CD14-positive monocyte (primary cell): Measurements from ENCODE around the gene KCNH5. TPM values are rescaled to one million over a fixed set of nuclear protein-coding genes. Genes with fewer than 3 reads are reported as not detected.

Experiments
- DNase-seq, 3 donors: peaks; one replicate each; pipeline ENCODE4 v3.0.0-alpha.2; 2011 to 2022
- H2AFZ ChIP-seq: 2 replicates; pipeline ENCODE4 v1.6.0; 2012; ENCODE audit warnings: mild to moderate bottlenecking, low read depth, low read length, inconsistent platforms; ENCODE audit not compliant: insufficient read depth, poor library complexity, severe bottlenecking
- H3K27ac ChIP-seq, 2 donors: 1 replicate in 1 of 2; 2 replicates in 1 of 2; pipeline ENCODE4 v1.5.1; 2012 to 2013; ENCODE audit warnings: low read length in 2 of 2, control low read depth in 1 of 2, inconsistent platforms in 1 of 2, low read depth in 1 of 2, mild to moderate bottlenecking in 1 of 2
- H3K27me3 ChIP-seq, 2 donors: one replicate each; pipeline versions ENCODE4 v1.6.0 to v1.6.1; 2011 to 2013; ENCODE audit warnings: low read length in 2 of 2; ENCODE audit not compliant: control insufficient read depth in 2 of 2, insufficient read depth in 2 of 2
- H3K36me3 ChIP-seq, 2 donors: replicated peaks in 1 of 2; 1 replicate in 1 of 2; 2 replicates in 1 of 2; pipeline versions ENCODE4 v1.5.1 to v1.6.1; 2012 to 2013; ENCODE audit warnings: low read length in 2 of 2, control low read depth in 1 of 2, inconsistent platforms in 1 of 2, mild to moderate bottlenecking in 1 of 2; ENCODE audit not compliant: insufficient read depth in 2 of 2, control insufficient read depth in 1 of 2
- H3K4me1 ChIP-seq, 2 donors: 1 replicate in 1 of 2; 2 replicates in 1 of 2; pipeline versions ENCODE4 v1.5.1 to v1.6.1; 2012 to 2013; ENCODE audit warnings: low read length in 2 of 2, control low read depth in 1 of 2, inconsistent platforms in 1 of 2, mild to moderate bottlenecking in 1 of 2, moderate library complexity in 1 of 2; ENCODE audit not compliant: insufficient read depth in 2 of 2, control insufficient read depth in 1 of 2
- H3K4me2 ChIP-seq: replicated peaks from 2 replicates; pipeline ENCODE3; 2012; ENCODE audit warnings: low read length, moderate library complexity, mild to moderate bottlenecking; ENCODE audit not compliant: poor library complexity, severe bottlenecking; ENCODE audit errors: extremely low read depth
- H3K4me3 ChIP-seq, 3 experiments: fragments of 200-600 bp in 1 of 3; sonication (generic) in 1 of 3; replicated peaks in 1 of 3; 1 replicate in 2 of 3; 2 replicates in 1 of 3; pipeline ENCODE4 v1.5.1; 2011 to 2013; ENCODE audit warnings: low read length in 3 of 3, mild to moderate bottlenecking in 3 of 3, control low read depth in 2 of 3, low read depth in 2 of 3, inconsistent platforms in 1 of 3, moderate library complexity in 1 of 3
- H3K79me2 ChIP-seq: 2 replicates; pipeline ENCODE4 v1.6.0; 2012; ENCODE audit warnings: mild to moderate bottlenecking, control low read depth, inconsistent platforms, low read length, moderate library complexity; ENCODE audit not compliant: insufficient read depth
- H3K9ac ChIP-seq: 2 replicates; pipeline ENCODE4 v1.6.0; 2017; ENCODE audit warnings: low read length, mild to moderate bottlenecking; ENCODE audit not compliant: insufficient read depth, poor library complexity, severe bottlenecking
- H3K9me3 ChIP-seq, 2 donors: replicated peaks in 1 of 2; 1 replicate in 1 of 2; 2 replicates in 1 of 2; pipeline versions ENCODE4 v1.5.1 to v1.6.1; 2012 to 2013; ENCODE audit warnings: low read length in 2 of 2, control low read depth in 1 of 2; ENCODE audit not compliant: control insufficient read depth in 1 of 2, insufficient read depth in 1 of 2
- H4K20me1 ChIP-seq: 2 replicates; pipeline ENCODE4 v1.6.0; 2012; ENCODE audit warnings: mild to moderate bottlenecking, low read length, control low read depth, moderate library complexity; ENCODE audit not compliant: insufficient read depth
- H3K27ac Mint-ChIP-seq, 7 donors: one replicate each; pipeline ENCODE4 v1.8.0; 2020; ENCODE audit warnings: mild to moderate bottlenecking in 7 of 7, mixed read lengths in 7 of 7, moderate library complexity in 6 of 7, inconsistent platforms in 2 of 7
- H3K27me3 Mint-ChIP-seq, 3 donors: one replicate each; pipeline ENCODE4 v1.8.0; 2021 to 2022; ENCODE audit warnings: low read depth in 3 of 3, mild to moderate bottlenecking in 3 of 3, mixed read lengths in 3 of 3, moderate library complexity in 3 of 3, inconsistent platforms in 1 of 3
- H3K36me3 Mint-ChIP-seq, 2 donors: one replicate each; pipeline ENCODE4 v1.8.0; 2020; ENCODE audit warnings: mixed read lengths in 2 of 2, inconsistent platforms in 1 of 2, mild to moderate bottlenecking in 1 of 2
- H3K4me1 Mint-ChIP-seq: one replicate; pipeline ENCODE4 v1.8.0; 2020; ENCODE audit warnings: mild to moderate bottlenecking, mixed read lengths
- H3K4me3 Mint-ChIP-seq, 2 donors: one replicate each; pipeline ENCODE4 v1.8.0; 2020; ENCODE audit warnings: mild to moderate bottlenecking in 2 of 2, mixed read lengths in 2 of 2, moderate library complexity in 1 of 2
- H3K9me3 Mint-ChIP-seq, 7 donors: one replicate each; pipeline ENCODE4 v1.8.0; 2020 to 2022; ENCODE audit warnings: mixed read lengths in 7 of 7, mild to moderate bottlenecking in 6 of 7, moderate library complexity in 6 of 7, inconsistent platforms in 2 of 7
- WGBS: methylation state at CpG from one replicate; pipeline ENCODE4 v1.1.5; 2013; ENCODE audit warnings: missing lambda C conversion rate; ENCODE audit not compliant: insufficient coverage; 5-methylcytosine and 5-hydroxymethylcytosine counted together
- intact Hi-C, 2 donors: fragments of 100-400 bp; cut with micrococcal nuclease; formaldehyde crosslinking; loops; one replicate each; pipeline versions ENCODE4 v1.15.0 to v1.15.1; 2023
- polyA plus RNA-seq, 3 donors: library from polyadenylated mRNA; depleted of rRNA in 1 of 3; unstranded in 2 of 3; stranded (reverse) in 1 of 3; fragments of 300-500 nt in 2 of 3; fragments of >200 nt in 1 of 3; fragmentation: Illumina TruSeq in 2 of 3; gene quantifications; 1 replicate in 2 of 3; 2 replicates in 1 of 3; pipeline ENCODE4 v1.2.3, GENCODE V29; 2012 to 2021
- TF ChIP-seq, protein P1 (sequence below): fragments of 200-600 bp; IDR thresholded peaks from one replicate; pipeline ENCODE4 v1.8.0; 2022; ENCODE audit warnings: antibody characterized with exemption, mild to moderate bottlenecking

KCNH5 gene
- polyA plus RNA-seq, 3 donors = not detected

DNA sequence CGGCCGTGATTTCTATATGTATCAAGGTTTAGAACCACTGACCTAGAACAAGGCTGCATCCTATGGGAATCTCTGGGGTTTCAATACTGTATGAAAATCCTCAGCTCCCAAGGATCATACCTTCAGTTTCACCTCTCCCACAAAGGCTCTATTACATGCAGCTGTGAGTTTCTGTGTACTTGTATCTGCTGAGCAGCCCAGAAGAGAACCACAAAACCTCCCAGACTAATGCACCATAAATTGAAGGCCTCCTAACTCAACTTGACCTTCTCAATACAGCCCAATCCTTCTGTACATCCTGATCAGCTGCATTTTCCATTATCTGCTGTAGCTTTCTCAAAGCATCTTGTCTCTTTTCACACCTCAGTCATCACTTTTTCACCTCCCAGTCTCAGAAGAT lies 5.4 kb upstream of the KCNH5 start:
- H3K9me3 Mint-ChIP-seq = peaks cover 0 to 6% (median 2%) of the 10 kb centered on the region in 7 donors
- Histone ChIP-seq H4K20me1 (no peaks in the 10 kb centered on the region), H3K9ac (no peak overlapping the region), H3K4me2 (no peak overlapping the region), H2AFZ (no peak overlapping the region), H3K27me3 (peaks cover 8 to 14% of the 10 kb centered on the region in 2 donors), H3K4me1 (no peaks in the 10 kb centered on the region), H3K36me3 (no peaks in the 10 kb centered on the region), H3K79me2 (no peaks in the 10 kb centered on the region), H3K27ac (no peak overlapping the region), H3K9me3 (peaks cover 0 to 6% of the 10 kb centered on the region in 2 donors), H3K4me3 (no peak overlapping the region)
- TF ChIP-seq, protein P1, sequence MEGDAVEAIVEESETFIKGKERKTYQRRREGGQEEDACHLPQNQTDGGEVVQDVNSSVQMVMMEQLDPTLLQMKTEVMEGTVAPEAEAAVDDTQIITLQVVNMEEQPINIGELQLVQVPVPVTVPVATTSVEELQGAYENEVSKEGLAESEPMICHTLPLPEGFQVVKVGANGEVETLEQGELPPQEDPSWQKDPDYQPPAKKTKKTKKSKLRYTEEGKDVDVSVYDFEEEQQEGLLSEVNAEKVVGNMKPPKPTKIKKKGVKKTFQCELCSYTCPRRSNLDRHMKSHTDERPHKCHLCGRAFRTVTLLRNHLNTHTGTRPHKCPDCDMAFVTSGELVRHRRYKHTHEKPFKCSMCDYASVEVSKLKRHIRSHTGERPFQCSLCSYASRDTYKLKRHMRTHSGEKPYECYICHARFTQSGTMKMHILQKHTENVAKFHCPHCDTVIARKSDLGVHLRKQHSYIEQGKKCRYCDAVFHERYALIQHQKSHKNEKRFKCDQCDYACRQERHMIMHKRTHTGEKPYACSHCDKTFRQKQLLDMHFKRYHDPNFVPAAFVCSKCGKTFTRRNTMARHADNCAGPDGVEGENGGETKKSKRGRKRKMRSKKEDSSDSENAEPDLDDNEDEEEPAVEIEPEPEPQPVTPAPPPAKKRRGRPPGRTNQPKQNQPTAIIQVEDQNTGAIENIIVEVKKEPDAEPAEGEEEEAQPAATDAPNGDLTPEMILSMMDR = no peak
- no CpG with 5 or more reads among the region's 2 CpGs for WGBS
- no peaks in the 10 kb centered on the region for H3K4me1 Mint-ChIP-seq
- intact Hi-C loops = no loop called here
- H3K27me3 Mint-ChIP-seq = peaks cover 20 to 28% (median 25%) of the 10 kb centered on the region in 3 donors
- no peak for DNase-seq
- no peaks in the 10 kb centered on the region for H3K36me3 Mint-ChIP-seq
- H3K4me3 Mint-ChIP-seq = no peak overlapping the region
- no peak overlapping the region for H3K27ac Mint-ChIP-seq

DNA sequence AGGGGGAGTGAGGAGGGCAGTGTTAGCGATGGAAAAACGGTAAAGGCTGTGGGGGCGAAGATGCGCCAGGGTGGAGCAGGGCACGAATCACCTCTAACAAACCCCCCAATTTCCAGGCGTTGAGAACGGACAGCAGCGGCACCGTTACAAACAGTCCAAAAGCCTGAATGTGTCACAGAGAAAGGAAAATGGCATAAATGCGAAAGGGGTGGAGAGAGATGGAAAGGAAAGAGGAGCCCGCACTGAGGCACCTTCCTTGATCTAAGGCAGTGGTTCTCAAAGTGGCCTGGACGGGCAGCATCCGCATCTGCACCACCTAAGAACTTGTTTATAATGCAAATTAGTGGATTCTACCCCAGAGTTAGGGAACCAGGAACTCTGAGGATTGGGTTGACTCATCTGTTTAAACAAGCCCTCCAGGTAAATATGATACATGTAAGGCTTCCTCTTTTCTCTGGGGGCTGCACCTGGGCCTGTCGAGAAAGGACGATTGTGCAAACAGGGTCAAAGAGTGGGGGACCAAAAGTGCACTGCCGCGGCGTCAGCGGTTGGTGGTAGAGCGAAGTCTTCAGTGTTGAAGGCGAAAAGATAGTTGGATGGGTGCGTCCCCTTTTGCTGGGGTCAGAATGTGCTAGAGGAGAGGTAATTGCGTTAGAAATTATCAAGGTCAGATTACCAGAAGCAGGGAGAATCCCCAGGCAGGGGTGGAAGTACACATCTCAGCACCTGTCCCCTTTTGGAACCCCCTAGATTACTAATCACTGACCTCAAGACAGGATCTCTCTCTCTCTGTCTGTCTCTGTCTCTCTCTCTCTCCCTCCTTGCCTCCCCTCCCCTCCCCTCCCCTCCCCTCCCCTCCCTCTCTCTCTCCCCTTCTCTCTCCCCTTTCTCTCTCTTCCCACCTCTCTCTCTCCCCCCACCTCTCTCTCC lies 1.3 kb upstream of the KCNH5 start:
- H3K27me3 ChIP-seq = peaks cover 17 to 38% of the 10 kb centered on the region in 2 donors
- no peaks in the 10 kb centered on the region for H3K4me1 Mint-ChIP-seq
- H3K36me3 ChIP-seq = no peaks in the 10 kb centered on the region
- no peaks in the 10 kb centered on the region for H4K20me1 ChIP-seq
- H3K27ac ChIP-seq = no peak overlapping the region
- peak overlapping the region in 1 of 2 donors; percentile 85 for H3K4me3 Mint-ChIP-seq
- H3K79me2 ChIP-seq = no peaks in the 10 kb centered on the region
- intact Hi-C loops = no loop called here
- peaks cover 36 to 42% (median 41%) of the 10 kb centered on the region in 3 donors for H3K27me3 Mint-ChIP-seq
- no peaks in the 10 kb centered on the region for H3K36me3 Mint-ChIP-seq
- H3K27ac Mint-ChIP-seq = peak overlapping the region in 1 of 7 donors; percentile 50
- no peak overlapping the region for H3K4me2 ChIP-seq
- no peak overlapping the region for H3K4me3 ChIP-seq
- 8% methylated on average over 6 of the region's 23 CpGs for WGBS
- TF ChIP-seq, protein P1 = no peak
- H3K9ac ChIP-seq = no peak overlapping the region
- H3K9me3 Mint-ChIP-seq = peaks cover 0 to 12% (median 3%) of the 10 kb centered on the region in 7 donors
- no peak for DNase-seq
- H2AFZ ChIP-seq = no peak overlapping the region
- H3K4me1 ChIP-seq = no peaks in the 10 kb centered on the region
- H3K9me3 ChIP-seq = peaks cover 0 to 9% of the 10 kb centered on the region in 2 donors
